Dermis microvascular lymphatic vessel endothelial cell (primary cell): ENCODE results near the gene IKZF1. TPM values are rescaled to one million over a fixed set of nuclear protein-coding genes. Genes with fewer than 3 reads are reported as not detected.

Experiments used
- DNase-seq, 2 donors: peaks; one replicate each; pipeline versions ENCODE4 v3.0.0 to v3.0.0-alpha.2; 2010; ENCODE audit warnings: low read depth in 2 of 2
- total RNA-seq: library from RNA; depleted of rRNA; stranded (reverse); fragments of >200 nt; gene quantifications from 2 replicates; pipeline ENCODE4 v1.2.1, GENCODE V29; 2014

The IKZF1 gene
- total RNA-seq, 1 donor from 2014 or later = 0.13 TPM

DNA sequence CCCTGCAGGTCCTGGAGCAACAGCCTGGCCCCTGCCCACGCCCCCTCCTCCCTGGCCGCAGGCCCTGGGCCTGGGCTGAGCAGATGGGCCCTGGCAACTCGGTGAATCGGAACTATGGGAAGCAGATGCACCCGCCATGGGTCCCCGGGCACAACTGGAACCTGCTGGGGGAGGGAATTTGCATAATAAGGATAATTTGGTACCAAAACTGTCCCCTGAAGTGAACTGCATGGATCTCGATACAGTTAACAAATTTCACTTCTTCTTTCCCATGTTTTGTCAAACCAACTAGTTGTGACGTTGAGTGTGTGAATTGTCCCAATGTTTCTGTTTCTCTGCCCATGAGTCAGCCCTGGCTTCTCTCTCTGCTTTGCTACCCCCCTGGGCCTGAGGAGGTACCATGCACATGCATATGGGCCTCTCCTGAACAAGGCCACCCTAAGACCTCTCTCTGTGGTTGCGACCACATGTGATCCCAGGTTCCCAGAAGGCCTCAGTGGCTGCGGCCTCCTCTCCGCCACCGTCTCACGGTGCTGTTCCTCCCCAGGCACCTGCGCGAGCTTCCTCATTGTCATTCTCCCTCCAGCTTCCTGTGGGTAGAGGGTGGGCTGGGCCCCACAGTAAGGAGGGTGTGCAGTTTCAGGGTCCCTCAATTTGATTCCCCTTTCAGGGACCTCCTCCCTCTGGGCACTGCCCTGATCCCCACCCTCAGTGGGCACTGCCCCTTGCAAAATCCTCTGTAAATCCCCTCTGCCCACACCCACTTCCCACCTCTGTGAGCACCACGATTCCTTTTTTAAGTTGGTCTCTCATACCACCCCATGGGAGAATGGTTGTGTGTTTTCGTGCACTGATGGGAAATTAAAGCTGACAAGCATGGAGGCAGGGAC lies 105.6 kb downstream of the IKZF1 start:
- no peak for DNase-seq

DNA sequence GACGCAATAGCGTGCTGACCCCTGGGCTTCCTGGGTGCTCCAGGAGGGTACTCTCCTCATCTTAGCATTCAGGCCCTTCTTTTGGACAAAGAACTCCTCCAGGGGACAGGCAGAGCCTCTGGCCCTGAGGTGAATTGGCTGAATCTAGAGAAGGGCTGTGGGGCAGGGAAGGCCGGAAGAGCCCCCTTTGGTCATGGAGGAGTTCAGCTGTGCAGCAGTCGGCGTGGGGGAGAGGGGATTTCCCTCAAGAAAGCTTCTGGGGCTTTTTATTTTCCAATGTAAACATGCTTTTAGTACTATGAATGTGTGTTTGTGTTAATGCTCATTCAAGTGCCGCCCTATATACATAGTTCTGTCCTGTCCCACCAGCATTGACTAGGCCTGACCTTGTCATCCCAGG lies 106.8 kb downstream of the IKZF1 start:
- no peak for DNase-seq

DNA sequence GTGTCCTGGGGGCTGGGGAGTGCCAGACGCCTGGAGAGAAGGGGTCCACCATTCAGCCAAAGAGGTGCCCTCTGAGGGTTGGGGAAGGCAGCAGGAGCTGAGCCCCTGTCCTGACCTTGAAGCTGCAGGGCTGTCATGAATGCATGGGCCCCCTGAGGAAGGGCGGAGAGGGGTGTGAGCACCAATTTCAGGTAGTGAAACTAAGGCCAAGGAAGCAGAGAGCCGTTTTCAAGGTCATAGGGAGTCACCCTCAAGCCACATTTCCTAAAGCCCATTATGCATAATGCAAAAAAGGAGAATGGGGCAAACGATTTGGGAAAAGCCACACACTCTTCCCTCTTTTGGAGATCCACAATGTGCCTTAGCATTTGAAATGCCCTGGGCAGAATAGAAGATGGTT lies 108.5 kb downstream of the IKZF1 start:
- DNase-seq = no peak

- no peak for DNase-seq
These were observed 109.0 kb downstream of the IKZF1 start for GRCh38 chr7:50413561-50413960.

- no peak for DNase-seq
These were observed 111.4 kb downstream of the IKZF1 start for GRCh38 chr7:50415844-50416364.

DNA sequence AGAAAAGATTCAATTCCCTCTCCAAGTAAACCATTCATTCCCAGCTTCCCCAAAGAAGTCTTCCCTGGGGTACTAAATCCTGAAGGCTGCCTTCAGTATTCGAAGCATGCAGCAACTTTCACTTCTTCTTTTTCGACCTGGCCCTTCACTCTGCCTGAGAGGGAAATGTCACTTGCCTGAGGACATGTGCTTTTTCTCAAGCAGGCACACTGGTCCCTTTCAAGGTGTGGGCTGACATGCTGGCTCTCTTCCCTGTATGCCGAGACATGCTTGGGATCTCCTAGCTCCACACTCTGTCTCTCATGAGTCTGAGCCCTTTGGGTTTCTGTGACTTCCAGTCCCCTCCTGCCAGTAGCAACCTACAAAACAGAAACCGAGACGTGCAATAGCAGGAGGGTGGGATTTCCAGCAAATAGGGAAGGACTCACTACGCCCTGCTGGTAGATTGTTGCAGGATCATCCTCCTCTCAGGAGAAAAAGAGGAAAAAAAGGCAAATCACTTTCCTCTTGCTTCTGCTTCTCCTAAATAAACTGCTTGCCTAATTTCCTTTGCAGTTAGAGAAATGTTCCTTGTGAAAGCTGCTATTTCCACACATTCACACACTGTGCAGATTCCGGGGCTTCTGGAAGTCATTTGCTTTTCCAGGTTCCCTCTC lies 112.1 kb downstream of the IKZF1 start:
- no peak for DNase-seq

DNA sequence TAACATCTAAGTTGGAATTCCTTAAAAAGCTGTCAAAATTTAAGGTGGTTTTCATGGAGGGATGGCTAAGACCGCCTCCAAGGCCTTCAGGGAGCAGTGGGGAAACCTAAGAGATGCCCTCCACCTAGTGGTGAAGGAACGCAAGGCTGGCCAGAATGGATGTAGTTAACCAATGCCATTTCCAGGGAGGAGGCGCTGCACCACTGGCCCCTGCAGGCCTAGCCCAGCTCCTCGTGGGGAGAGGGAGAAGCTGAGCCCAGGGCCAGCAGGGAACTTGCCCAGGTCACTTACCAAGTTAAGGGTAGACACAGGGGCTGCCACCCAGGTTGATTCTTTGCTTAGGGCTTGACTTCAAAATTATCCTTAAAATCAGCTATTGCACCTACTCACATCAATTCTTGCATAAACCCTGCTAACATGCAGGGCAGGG lies 113.6 kb downstream of the IKZF1 start:
- peak; percentile 20 to 77 for DNase-seq

DNA sequence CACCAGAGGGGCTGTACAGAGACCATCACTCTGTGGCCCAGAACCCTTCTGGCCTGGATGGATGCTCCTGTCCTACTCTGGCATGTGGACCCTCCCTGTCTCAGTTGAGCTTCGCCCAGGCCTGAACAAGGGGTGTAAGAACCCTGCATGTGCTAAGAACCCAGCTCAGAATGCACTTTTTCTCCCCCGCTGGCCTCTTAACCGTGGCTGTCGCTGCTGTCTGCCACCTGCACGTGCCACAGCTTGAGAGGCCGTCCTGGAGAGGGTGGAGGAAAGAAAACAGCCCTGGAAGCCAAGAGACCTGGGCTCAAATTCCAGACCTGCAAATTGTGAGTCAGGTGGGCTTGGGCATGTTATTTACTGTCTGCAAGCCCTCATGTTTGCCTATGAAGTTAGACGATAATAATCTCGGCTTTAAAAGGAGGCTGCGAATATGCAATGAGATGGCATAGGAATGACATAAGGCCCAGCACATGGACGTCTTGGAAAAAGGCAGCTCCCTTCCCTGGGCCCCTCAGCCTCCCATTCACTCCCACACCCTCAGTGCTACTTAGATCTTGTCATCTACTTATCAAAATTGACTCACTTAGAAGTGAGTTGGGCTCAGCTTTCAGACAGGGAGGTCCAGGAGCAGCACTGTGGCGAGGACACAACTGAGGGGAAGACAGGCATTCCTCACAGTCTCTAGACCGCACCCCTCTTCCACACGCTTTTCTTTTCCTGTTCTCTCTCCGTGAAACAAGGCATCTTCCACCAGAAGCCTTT lies 114.2 kb downstream of the IKZF1 start:
- DNase-seq = no peak

- DNase-seq = no peak
These were observed 116.5 kb downstream of the IKZF1 start for GRCh38 chr7:50421043-50421442.

GRCh38 chr7:50422858-50423257 lies 118.3 kb downstream of the IKZF1 start:
- no peak for DNase-seq

GRCh38 chr7:50423860-50424259 lies 119.3 kb downstream of the IKZF1 start:
- DNase-seq = no peak

- DNase-seq = no peak
These were observed 120.8 kb downstream of the IKZF1 start for GRCh38 chr7:50425318-50425717.

DNA sequence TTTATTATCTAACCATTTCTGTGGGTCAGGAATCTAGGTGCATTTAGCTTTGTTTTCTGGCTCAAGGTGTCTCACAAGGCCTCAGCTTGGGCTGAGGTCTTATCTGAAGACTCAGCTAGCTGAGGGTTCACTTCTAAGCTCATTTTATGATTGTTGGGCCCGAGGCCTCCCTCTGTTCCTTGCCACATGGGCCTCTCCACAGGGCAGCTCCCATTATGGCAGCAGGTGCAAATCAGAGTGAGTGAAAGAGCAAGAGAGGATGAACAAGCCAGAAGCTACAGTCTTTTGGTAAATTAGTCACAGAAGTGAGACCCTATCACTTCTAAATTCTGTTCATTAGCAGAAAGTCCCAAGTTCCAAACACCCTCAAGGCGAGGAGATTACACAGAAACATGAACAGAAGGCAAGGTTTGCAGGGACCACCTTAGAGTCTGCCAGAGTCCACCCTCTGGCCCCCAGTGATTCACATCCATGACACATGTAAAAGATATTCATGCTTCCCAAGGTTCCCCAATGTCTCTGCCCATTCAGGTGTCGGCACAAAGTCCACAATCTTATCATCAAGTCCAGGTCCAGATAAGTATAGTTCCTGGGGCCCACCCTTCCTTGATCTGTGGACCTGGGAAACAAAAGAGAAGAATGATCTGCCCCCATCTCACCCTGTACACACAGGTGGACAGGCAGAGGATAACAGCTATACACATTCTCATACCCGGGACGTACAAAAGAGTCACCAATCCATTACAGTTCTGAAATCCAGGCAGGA lies 121.9 kb downstream of the IKZF1 start:
- no peak for DNase-seq

- DNase-seq = no peak
These were observed 123.0 kb downstream of the IKZF1 start for GRCh38 chr7:50427518-50427917.

GRCh38 chr7:50428911-50429310 lies 124.4 kb downstream of the IKZF1 start:
- DNase-seq = no peak

DNA sequence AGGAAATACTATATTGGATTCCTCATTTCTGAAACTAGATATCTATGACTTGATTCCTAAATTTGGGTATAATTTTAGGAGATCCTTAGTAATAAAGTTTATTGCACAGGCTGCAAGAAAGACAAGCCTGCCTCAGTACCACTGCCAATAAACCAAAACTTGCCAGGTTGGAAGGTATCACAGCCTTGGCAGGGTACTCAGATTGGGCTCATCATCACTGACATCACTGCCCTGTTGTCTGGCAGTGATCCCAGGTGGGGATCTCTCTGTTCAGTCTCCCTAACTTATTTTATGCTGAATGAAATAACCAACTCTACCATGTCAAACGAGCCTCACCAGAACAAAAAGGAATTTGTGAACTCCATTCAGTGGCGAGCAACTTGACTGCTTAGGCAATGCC lies 126.8 kb downstream of the IKZF1 start:
- DNase-seq = no peak

DNA sequence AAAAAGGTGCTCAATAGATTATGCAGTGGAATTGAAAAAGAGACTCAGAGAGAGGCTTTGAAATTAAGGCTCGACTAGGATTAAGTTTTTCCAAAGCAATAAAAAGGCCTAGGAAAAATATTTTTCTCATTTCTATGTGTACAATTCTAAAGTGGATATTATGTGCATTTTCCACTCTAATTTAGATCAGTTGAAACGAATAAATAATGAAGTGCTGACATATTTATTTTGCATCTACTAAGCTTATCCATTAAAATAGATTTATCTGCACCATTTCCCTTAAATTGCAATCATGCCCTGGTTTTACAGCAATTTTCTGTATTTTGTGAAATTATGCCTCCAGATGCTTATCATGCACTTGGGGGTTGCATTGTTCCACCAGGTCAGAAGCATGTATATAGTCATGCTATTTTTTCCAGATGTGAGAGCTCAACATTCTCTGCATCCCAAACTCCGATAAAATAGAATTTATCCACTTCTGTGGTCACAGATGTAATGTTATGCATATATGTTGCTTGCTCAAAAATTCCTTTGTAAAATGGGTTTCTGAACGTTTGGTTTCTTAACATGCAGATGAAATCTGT lies 127.3 kb downstream of the IKZF1 start:
- no peak for DNase-seq

- DNase-seq = no peak
These were observed 131.8 kb downstream of the IKZF1 start for GRCh38 chr7:50436133-50436806.

- peak; percentile 39 to 95 for DNase-seq
These were observed 142.0 kb downstream of the IKZF1 start for GRCh38 chr7:50446542-50446960.

DNA sequence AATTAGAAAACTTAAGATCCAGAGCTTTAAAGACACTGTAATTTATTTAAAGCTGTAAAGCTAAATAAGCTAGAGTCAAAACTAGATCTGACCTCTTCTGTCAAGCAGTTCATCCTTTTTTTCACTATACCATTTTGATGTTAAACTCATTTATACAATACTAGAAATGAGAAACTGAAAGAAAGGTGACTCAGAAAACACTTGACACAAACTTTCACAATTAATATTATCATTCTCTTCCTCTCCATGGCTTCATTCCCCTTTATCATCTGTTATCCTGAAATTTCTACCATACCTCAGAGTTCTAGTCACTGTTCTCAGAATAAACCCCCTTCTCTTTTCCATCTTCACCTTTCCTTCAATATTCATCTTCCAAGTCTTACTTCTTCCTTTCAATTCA lies 144.3 kb downstream of the IKZF1 start:
- DNase-seq = no peak
